ENCODE results near the gene TOM1L2. TPM values are rescaled to one million over a fixed set of nuclear protein-coding genes. Genes with fewer than 3 reads are reported as not detected.
A peak's percentile ranks its signal among the peaks of the same experiment; 100 is the strongest.

Gene TOM1L2
- total RNA-seq (2014; rRNA removed; shearing (Covaris generic)), result 32.0 and 36.4 TPM in 2 replicates

DNA sequence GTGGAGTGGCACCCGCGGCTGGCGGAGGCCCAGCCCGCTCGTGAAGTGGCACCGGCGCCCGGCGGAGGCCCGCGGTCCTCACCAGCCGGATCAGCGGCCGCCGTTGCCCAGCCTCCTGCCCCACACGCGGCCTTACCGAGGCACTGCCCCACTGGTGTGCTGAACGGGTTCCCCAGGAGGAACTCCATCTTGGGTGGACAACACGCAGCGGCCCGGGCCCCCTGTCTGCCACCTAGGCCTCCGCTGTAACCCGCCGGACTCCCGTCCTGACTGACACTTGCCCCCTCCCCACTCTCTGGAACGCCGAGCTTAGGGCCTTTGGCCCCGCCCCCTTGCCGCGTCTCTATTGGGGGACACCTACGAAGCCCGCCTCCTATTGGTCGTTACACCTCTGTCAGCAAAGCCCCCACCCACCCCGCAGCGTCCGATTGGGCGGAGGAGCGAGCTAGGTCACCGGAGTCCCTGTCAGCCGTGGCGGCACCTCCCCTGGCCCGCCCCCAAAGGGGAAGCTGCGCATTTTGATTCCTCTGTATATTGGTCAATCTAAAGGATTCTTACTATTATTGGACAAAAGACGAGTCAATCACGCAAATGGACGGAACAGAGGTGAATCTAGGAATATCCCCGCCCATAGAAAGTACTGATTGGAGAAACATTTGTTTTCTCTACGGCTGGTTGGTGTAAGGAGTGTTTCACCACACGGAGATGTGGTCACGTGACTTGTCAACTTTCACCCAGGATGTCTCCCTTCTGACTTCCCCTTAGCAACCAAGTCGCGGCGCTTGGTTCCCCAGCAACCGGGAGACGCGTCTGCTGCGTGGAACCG lies at the start of gene TOM1L2, which contains the start of gene DRC3:
Gene TOM1L2, minus strand, starts transcription at position 275 of the 826 bp plus-strand sequence. Its CDS starts 87 bp downstream, at position 188.
Gene DRC3, plus strand, starts transcription at position 737 of the 826 bp plus-strand sequence. CDS start 4,737 bp downstream, outside the sequence.
- H3K4me1 ChIP-seq (replicated peaks), result peaks cover 9% of the 10 kb centered on the region
- no peaks in the 10 kb centered on the region for H3K27me3 ChIP-seq (replicated peaks)
- no peaks in the 10 kb centered on the region for H3K9me3 ChIP-seq (replicated peaks)
- DNase-seq (ENCODE audit: low read depth in 1 of 2, low spot score in 2 of 2), result peak; percentile 100
- peak within 1 kb of the TSS; percentile 80 for H3K4me3 ChIP-seq
- H3K36me3 ChIP-seq, result peaks cover 6% of the 10 kb centered on the region; the same call in 1 of the 2 replicates
- peak within 1 kb of the TSS; percentile 70 for H3K27ac ChIP-seq

DNA sequence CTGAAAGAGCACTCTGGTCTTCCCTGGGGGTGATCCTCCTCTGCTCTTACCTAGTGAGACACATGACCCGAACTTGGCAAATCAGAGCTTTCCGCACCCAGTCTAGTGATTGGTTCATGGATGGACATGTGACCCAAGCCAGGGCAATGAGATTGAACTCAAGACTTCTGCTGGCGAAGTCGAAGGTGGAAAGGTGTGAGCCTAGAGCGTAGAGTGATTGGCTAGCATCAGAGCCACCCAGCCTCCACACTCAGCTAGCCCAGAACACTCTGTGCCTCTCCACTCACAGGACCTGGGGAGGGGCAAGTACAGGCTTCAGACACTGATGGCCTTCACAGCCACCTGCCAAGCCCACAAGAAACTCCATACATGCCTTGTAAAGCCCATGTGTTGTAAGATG lies 49.2 kb upstream of the TOM1L2 start:
- Histone ChIP-seq H3K4me3 (no peak overlapping the region), H3K27ac (no peak overlapping the region), H3K9me3 (replicated peaks) (no peaks in the 10 kb centered on the region), H3K4me1 (replicated peaks) (peaks cover 28% of the 10 kb centered on the region), H3K36me3 (peaks cover 10% of the 10 kb centered on the region), H3K27me3 (replicated peaks) (no peaks in the 10 kb centered on the region)
- no peak for DNase-seq (ENCODE audit: low read depth in 1 of 2, low spot score in 2 of 2)

DNA sequence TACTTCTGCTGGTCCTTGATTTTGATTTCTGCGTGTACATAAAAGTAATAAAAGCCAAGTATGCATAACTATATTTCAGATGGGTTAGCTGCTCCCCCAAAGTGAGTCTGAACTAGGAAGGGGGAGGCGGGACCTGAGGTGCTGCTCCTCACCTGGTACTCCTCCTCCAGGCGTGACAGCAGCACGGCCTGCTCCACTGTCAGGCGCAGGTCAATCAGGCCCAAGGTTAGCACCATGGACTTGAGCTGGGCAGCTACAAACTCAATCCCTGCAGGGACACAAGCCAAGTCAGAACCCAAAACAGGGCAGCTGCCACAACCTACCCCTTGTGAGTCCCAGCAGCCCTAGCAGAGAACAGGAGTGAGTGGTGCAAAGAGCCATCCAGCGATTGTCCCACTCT lies 48.8 kb upstream of the TOM1L2 start:
- no peaks in the 10 kb centered on the region for H3K27me3 ChIP-seq (replicated peaks)
- peaks cover 24% of the 10 kb centered on the region for H3K4me1 ChIP-seq (replicated peaks)
- DNase-seq (ENCODE audit: low read depth in 1 of 2, low spot score in 2 of 2), result no peak
- H3K27ac ChIP-seq, result no peak overlapping the region
- no peaks in the 10 kb centered on the region for H3K9me3 ChIP-seq (replicated peaks)
- peaks cover 10% of the 10 kb centered on the region for H3K36me3 ChIP-seq
- no peak overlapping the region for H3K4me3 ChIP-seq

DNA sequence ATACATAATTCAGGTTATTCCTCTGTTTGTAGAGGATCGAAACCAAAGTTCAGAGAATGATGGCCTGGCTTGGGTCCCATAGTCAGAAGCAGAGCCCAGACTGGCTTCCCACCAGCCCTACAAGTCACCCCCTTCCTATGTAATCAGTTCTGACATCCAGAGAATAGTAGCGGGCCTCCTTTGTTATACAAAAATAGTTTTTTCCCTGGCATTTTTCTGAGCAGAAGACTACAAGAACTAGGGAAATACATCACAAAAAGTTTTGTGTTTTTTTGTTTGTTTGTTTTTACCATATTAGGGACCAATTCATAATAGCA lies 47.6 kb upstream of the TOM1L2 start:
- H3K27ac ChIP-seq, result no peak overlapping the region
- H3K4me1 ChIP-seq (replicated peaks), result peaks cover 14% of the 10 kb centered on the region
- no peak for DNase-seq (ENCODE audit: low read depth in 1 of 2, low spot score in 2 of 2)
- H3K9me3 ChIP-seq (replicated peaks), result no peaks in the 10 kb centered on the region
- H3K27me3 ChIP-seq (replicated peaks), result no peaks in the 10 kb centered on the region
- peaks cover 7% of the 10 kb centered on the region; the same call in 1 of the 2 replicates for H3K36me3 ChIP-seq
- H3K4me3 ChIP-seq, result no peak overlapping the region

DNA sequence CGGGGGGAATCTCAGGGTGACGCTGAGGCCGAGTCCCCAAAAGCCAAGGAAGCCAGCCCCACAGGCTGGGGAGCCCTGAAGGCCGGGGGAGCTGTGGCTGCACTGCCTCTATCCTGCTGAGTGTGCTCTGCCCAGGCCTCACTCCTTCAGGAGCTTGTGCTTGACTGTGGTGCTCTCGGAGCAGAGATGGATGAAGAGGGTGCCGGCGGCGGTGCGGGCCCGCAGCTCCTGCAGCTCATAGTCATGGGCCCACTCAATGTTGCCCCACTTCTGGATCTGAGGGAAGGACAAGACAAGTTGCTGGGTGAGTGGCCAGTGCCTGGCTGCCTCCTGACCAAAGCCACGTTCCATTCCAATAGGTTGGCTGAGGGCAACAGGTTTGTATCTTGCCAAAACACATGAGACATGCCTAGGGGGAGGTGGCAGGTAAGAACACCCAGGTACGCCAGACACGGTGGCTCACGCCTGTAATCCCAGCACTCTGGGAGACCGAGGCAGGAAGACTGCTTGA lies 46.3 kb upstream of the TOM1L2 start:
- Histone ChIP-seq H3K4me1 (replicated peaks) (peaks cover 14% of the 10 kb centered on the region), H3K4me3 (no peak overlapping the region), H3K36me3 (peaks cover 7% of the 10 kb centered on the region; the same call in 1 of the 2 replicates), H3K9me3 (replicated peaks) (no peaks in the 10 kb centered on the region), H3K27ac (no peak overlapping the region), H3K27me3 (replicated peaks) (no peaks in the 10 kb centered on the region)
- DNase-seq (ENCODE audit: low read depth in 1 of 2, low spot score in 2 of 2), result no peak

DNA sequence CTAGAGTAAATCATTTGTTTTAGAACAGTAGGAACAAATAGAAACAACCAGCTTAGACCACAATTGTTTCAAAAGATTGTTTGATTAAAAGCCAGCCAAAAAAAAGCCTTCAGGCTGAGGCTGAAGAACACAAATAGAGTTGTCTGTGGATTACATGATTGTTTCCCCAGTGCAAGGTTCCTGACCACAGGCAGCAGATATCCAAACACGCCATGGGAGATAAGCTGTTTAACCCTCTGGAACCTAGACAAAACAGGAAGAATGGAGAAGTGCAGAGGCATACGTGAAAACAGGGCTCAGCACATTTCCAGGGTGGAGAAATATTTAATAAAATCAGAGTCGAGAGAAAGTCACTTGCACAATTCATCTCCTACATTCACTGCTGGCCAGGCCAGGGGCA lies 45.8 kb upstream of the TOM1L2 start:
- no peak overlapping the region for H3K4me3 ChIP-seq
- peaks cover 7% of the 10 kb centered on the region; the same call in 1 of the 2 replicates for H3K36me3 ChIP-seq
- DNase-seq (ENCODE audit: low read depth in 1 of 2, low spot score in 2 of 2), result no peak
- no peaks in the 10 kb centered on the region for H3K9me3 ChIP-seq (replicated peaks)
- peaks cover 14% of the 10 kb centered on the region for H3K4me1 ChIP-seq (replicated peaks)
- no peak overlapping the region for H3K27ac ChIP-seq
- H3K27me3 ChIP-seq (replicated peaks), result no peaks in the 10 kb centered on the region

DNA sequence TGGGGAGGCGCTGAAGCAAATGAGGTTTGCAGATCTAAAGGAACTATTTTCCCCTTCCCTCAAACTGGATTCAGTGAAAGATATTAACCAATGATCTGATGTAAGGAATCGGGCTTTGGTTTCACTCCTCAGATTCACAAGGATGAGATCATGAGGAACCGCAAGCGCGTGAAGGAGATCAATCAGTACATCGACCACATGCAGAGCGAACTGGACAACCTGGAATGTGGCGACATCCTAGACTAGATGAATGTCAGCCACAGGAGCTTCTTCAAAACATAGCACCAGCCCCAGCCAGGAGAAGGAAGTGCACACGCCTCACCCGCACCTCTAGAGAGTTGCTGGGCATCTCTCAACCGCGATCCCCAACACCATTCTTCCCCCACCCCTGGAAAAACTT lies 44.2 kb upstream of the TOM1L2 start:
- no peaks in the 10 kb centered on the region for H3K9me3 ChIP-seq (replicated peaks)
- H3K4me3 ChIP-seq, result no peak overlapping the region
- H3K27ac ChIP-seq, result no peak overlapping the region
- DNase-seq (ENCODE audit: low read depth in 1 of 2, low spot score in 2 of 2), result no peak
- H3K36me3 ChIP-seq, result peaks cover 3% of the 10 kb centered on the region; the same call in 1 of the 2 replicates
- no peaks in the 10 kb centered on the region for H3K27me3 ChIP-seq (replicated peaks)
- H3K4me1 ChIP-seq (replicated peaks), result peaks cover 14% of the 10 kb centered on the region

DNA sequence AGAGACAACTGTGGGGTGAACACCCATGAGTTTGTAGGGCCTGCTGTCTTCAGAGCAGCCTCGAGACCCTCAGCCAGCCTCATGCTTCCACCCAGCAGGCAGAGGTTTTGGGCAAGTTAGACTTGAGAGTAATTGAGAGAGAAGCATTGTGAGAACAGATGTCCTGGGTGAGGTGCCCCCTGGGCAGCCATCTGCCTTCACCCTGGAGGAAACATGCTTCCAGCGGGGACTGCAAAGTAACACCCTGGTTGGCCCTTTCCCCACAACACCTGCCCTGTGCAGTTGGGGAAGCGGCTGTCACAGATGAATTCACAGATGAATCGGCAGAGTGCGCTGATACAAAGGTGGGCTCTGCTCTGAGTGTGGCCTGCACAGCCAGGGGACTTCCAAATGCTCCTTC lies 43.4 kb upstream of the TOM1L2 start:
- no peak overlapping the region for H3K27ac ChIP-seq
- no peaks in the 10 kb centered on the region for H3K9me3 ChIP-seq (replicated peaks)
- no peaks in the 10 kb centered on the region for H3K36me3 ChIP-seq
- peaks cover 14% of the 10 kb centered on the region for H3K4me1 ChIP-seq (replicated peaks)
- H3K4me3 ChIP-seq, result no peak overlapping the region
- no peaks in the 10 kb centered on the region for H3K27me3 ChIP-seq (replicated peaks)
- no peak for DNase-seq (ENCODE audit: low read depth in 1 of 2, low spot score in 2 of 2)

DNA sequence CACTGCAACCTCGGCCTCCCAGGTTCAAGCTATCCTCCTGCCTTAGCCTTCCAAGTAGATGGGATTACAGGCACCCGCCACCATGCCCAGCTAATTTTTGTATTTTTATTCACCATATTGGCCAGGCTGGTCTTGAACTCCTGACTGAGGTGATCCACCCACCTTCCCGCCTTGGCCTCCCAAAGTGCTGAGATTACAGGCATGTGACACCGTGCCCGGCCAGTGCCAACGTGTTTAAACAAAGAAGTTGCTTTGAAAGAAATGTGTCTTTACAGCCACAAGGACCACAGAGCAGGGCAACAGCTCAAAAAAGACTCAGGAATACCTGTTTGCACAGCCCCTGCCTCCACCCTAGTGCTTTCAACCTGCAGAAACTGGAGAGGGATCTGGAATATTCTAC lies 41.8 kb upstream of the TOM1L2 start:
- no peak overlapping the region for H3K4me3 ChIP-seq

DNA sequence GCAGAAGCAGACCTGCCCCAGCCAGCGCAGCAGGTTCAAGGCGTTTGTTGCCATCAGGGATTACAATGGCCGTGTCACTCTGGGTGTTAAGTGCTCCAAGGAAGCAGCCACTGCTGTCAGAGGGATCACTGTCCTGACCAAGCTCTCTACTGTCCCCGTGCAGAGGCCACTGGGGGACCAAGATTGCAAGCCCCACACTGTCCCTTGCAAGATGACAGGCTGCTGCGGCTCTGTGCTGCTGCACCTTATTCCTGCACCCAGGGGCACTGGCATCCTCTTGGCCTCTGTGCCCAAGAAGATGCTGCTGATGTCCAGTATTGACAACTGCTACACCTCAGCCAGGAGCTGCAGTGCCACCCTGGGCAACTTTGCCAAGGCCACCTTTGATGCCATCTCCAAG lies 39.1 kb upstream of the TOM1L2 start:
- Histone ChIP-seq H3K9me3 (replicated peaks) (no peaks in the 10 kb centered on the region), H3K27ac (no peak overlapping the region), H3K4me3 (no peak overlapping the region), H3K4me1 (replicated peaks) (peaks cover 15% of the 10 kb centered on the region), H3K27me3 (replicated peaks) (no peaks in the 10 kb centered on the region), H3K36me3 (peaks cover 8% of the 10 kb centered on the region; the same call in 1 of the 2 replicates)
- no peak for DNase-seq (ENCODE audit: low read depth in 1 of 2, low spot score in 2 of 2)

More for the DNA sequence above, 41.8 kb upstream of the TOM1L2 start:
- no peak for DNase-seq (ENCODE audit: low read depth in 1 of 2, low spot score in 2 of 2)
- Histone ChIP-seq H3K27ac (no peak overlapping the region), H3K4me1 (replicated peaks) (peaks cover 19% of the 10 kb centered on the region), H3K27me3 (replicated peaks) (no peaks in the 10 kb centered on the region), H3K36me3 (0 out of 2 replicates have a peak, but pooled peaks cover 5% of the 10 kb centered on the region), H3K9me3 (replicated peaks) (no peaks in the 10 kb centered on the region)

DNA sequence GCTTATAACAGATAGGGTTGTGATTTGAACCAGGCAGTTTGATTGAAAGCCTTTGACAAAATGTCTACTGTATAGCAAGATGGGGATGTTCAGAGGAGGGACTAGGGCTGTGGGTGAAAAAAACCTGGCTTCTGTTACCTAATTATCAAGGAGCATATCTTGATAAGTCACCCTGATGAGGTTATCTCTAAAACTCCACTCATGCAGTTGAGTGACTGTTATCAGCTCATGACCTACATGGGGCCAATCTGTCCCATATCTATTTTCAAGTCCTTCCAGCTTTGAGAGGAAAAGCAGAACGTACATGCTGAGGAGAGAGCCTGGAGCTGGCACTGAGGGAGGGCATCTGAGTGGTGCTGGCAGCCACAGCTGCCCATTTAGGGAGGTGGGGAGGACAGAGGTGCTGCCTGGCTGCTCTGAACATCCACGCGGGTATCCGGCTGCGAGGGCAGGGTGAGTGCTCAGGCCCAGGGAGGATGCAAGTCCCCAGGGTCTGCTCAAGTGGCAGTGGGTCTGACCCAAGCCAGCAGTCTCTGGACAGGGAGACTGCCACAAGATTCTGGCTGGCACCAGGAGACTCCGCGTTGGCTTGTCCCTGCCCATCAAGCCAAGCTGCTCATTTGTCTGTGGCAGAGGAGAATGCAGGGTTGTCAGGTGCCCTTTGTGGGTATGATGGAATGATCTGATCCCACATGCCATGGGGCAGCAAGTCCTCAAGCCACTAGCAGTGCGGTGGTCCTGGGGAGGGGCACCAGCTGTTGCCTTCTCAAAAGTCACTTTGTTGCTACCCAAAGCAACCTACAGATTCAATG lies 37.6 kb upstream of the TOM1L2 start:
- Histone ChIP-seq H3K4me1 (replicated peaks) (peaks cover 15% of the 10 kb centered on the region), H3K4me3 (no peak overlapping the region), H3K27ac (peak overlapping the region; percentile 22; the same call in 1 of the 2 replicates), H3K36me3 (peaks cover 8% of the 10 kb centered on the region; the same call in 1 of the 2 replicates), H3K27me3 (replicated peaks) (no peaks in the 10 kb centered on the region), H3K9me3 (replicated peaks) (no peaks in the 10 kb centered on the region)
- no peak for DNase-seq (ENCODE audit: low read depth in 1 of 2, low spot score in 2 of 2)

DNA sequence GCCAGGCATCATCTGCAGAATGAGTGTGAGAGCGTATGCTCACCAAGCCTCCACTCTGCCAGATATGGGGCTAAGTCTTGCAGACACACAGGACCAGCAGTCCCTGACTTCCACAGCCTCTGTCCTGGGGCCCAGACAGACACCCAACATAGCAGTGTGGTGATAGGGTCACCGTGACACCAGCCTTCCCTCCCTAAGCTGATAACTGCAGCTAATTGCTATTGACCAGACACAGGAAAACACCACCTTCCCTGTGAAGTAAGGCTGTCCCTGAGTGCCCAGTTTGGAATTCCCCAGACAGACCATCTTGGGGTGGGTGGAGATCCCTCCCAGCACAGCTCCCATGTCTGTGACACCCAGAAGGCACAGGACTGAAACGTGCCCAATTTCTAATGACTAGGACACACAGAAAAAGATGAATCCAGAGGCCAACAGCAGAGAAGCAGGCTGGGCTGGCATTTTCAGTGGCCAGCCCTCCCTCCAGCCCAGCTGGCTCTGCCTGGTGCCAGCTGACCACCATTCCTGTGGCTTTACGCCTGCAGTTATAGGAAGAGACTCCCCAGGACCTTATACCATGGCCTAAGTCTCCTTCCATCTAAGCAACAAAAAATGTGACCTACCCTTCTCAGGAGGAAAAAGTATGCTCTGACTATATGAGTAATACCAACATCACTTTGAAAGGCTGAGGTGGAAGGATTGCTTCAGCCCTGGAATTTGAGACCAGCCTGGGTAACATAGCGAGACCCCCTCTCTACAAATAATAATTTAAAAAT lies 36.5 kb upstream of the TOM1L2 start:
- no peaks in the 10 kb centered on the region for H3K27me3 ChIP-seq (replicated peaks)
- peaks cover 8% of the 10 kb centered on the region; the same call in 1 of the 2 replicates for H3K36me3 ChIP-seq
- peak overlapping the region; percentile 41 for H3K27ac ChIP-seq
- no peaks in the 10 kb centered on the region for H3K9me3 ChIP-seq (replicated peaks)
- H3K4me3 ChIP-seq, result no peak overlapping the region
- DNase-seq (ENCODE audit: low read depth in 1 of 2, low spot score in 2 of 2), result peak in 1 of 2 experiments; percentile 38
- H3K4me1 ChIP-seq (replicated peaks), result peaks cover 15% of the 10 kb centered on the region
